G401.6 (cell line): ENCODE data around the gene CHRNA10.
"Not testable (repeated sequence)": the region's sequence is repeated elsewhere in the genome, so short reads cannot be mapped to it uniquely, and the experiment has no call there.

Source experiments
- FAIRE-seq: peaks from 2 replicates; lab custom pipeline; 2012; peaks lifted over from hg19 to GRCh38; lab: Jason Lieb, UNC

The CHRNA10 gene

GRCh38 chr11:3664032-3664630, 7.1 kb downstream of the CHRNA10 start:
- no peak for FAIRE-seq

- no peak for FAIRE-seq
Observed at GRCh38 chr11:3662856-3663255, 8.3 kb downstream of the CHRNA10 start.

- FAIRE-seq: no peak
Observed at GRCh38 chr11:3660960-3661359, 10.2 kb downstream of the CHRNA10 start.

GRCh38 chr11:3659595-3660515, 11.3 kb downstream of the CHRNA10 start:
- no peak for FAIRE-seq

GRCh38 chr11:3658252-3658651, 12.9 kb downstream of the CHRNA10 start:
- no peak for FAIRE-seq

- not testable (repeated sequence) for FAIRE-seq
Observed at GRCh38 chr11:3657331-3657730, 13.9 kb downstream of the CHRNA10 start.

- FAIRE-seq: no peak
Observed at GRCh38 chr11:3655547-3655946, 15.6 kb downstream of the CHRNA10 start.

- not testable (repeated sequence) for FAIRE-seq
Observed at GRCh38 chr11:3652514-3652913, 18.7 kb downstream of the CHRNA10 start.

GRCh38 chr11:3649374-3649773, 21.8 kb downstream of the CHRNA10 start:
- FAIRE-seq: not testable (repeated sequence)

GRCh38 chr11:3648843-3649242, 22.3 kb downstream of the CHRNA10 start:
- not testable (repeated sequence) for FAIRE-seq

- no peak for FAIRE-seq
Observed at GRCh38 chr11:3645552-3645951, 25.6 kb downstream of the CHRNA10 start.

GRCh38 chr11:3644817-3645235, 26.4 kb downstream of the CHRNA10 start, which contains the start of gene ART1:
ART1 (plus strand) TSS chr11:3645128; CDS start chr11:3659214, 14,086 bp downstream.
- FAIRE-seq: no peak

- not testable (repeated sequence) for FAIRE-seq
Observed at GRCh38 chr11:3643102-3643546, 28.1 kb downstream of the CHRNA10 start.

- FAIRE-seq: no peak
Observed at GRCh38 chr11:3642071-3642951, 28.9 kb downstream of the CHRNA10 start.

GRCh38 chr11:3641701-3642070, 29.5 kb downstream of the CHRNA10 start, which contains the start of gene ART5:
ART5 (minus strand) TSS chr11:3641992; CDS start chr11:3641862, 130 bp downstream.
- FAIRE-seq: no peak

- FAIRE-seq: no peak
Observed at GRCh38 chr11:3641191-3641590, 30.0 kb downstream of the CHRNA10 start.

- FAIRE-seq: no peak
Observed at GRCh38 chr11:3639841-3640240, 31.3 kb downstream of the CHRNA10 start.

GRCh38 chr11:3638513-3638912, 32.7 kb downstream of the CHRNA10 start:
- no peak for FAIRE-seq

- no peak for FAIRE-seq
Observed at GRCh38 chr11:3637201-3637600, 34.0 kb downstream of the CHRNA10 start.

- no peak for FAIRE-seq
Observed at GRCh38 chr11:3635641-3636375, 35.4 kb downstream of the CHRNA10 start.

- FAIRE-seq: no peak
Observed at GRCh38 chr11:3632070-3632660, 39.0 kb downstream of the CHRNA10 start.
